BLaER1 treated with 17β-estradiol and CSF1 and Interleukin-3, amounts not matched to agents 10 nM and 100 nM (cell line): Measurements from ENCODE around the gene MADD.

ENCODE experiments used
- H3K27ac ChIP-seq, 11 experiments: shearing (Covaris generic); formaldehyde crosslinking; 2 replicates each; pipeline ENCODE4 v1.8.1; 2022
- H3K27me3 ChIP-seq, 11 experiments: shearing (Covaris generic); formaldehyde crosslinking; 2 replicates each; pipeline ENCODE4 v1.8.1; 2022
- H3K36me3 ChIP-seq, 11 experiments: shearing (Covaris generic); formaldehyde crosslinking; 2 replicates each; pipeline ENCODE4 v1.8.1; 2022
- H3K4me1 ChIP-seq, 10 experiments: shearing (Covaris generic); formaldehyde crosslinking; 2 replicates each; pipeline ENCODE4 v1.8.1; 2022
- H3K4me2 ChIP-seq, 11 experiments: shearing (Covaris generic); formaldehyde crosslinking; 2 replicates each; pipeline ENCODE4 v1.8.1; 2022
- H3K4me3 ChIP-seq, 10 experiments: shearing (Covaris generic); formaldehyde crosslinking; 2 replicates each; pipeline ENCODE4 v1.8.1; 2022
- H3K9ac ChIP-seq, 11 experiments: shearing (Covaris generic); formaldehyde crosslinking; 2 replicates each; pipeline ENCODE4 v1.8.1; 2022
- H3K9me3 ChIP-seq, 11 experiments: shearing (Covaris generic); formaldehyde crosslinking; replicated peaks in 1 of 11; 2 replicates each; pipeline ENCODE4 v1.8.1; 2022
- H4K20me1 ChIP-seq, 11 experiments: shearing (Covaris generic); formaldehyde crosslinking; 2 replicates each; pipeline ENCODE4 v1.8.1; 2022
- Cebpa-rat ChIP-seq, 11 experiments: shearing (Covaris generic); IDR thresholded peaks; 2 replicates each; pipeline ENCODE4 v1.8.1; 2022

MADD gene

GRCh38 chr11:47325271-47326041, 55.5 kb downstream of the MADD start:
- TF ChIP-seq Cebpa-rat (IDR thresholded peaks at IDR 0.05) = no peak
- Histone ChIP-seq H4K20me1 (peaks cover 0 to 52% (median 17%) of the 10 kb centered on the region in 11 experiments; a peak in 8 of 22 replicates), H3K9ac (peak overlapping the region in 8 of 11 experiments; percentile 10 to 59 (median 36); a peak in 6 of 22 replicates), H3K4me1 (peaks cover 42 to 61% (median 45%) of the 10 kb centered on the region in 10 experiments), H3K4me3 (no peak overlapping the region), H3K9me3 (no peaks in the 10 kb centered on the region), H3K36me3 (peaks cover 17 to 38% (median 18%) of the 10 kb centered on the region in 11 experiments), H3K27me3 (no peaks in the 10 kb centered on the region), H3K4me2 (peak overlapping the region in 5 of 11 experiments; percentile 2 to 28 (median 8); a peak in 2 of 22 replicates), H3K27ac (peak overlapping the region in 3 of 11 experiments; percentile 24 to 52 (median 28); a peak in 7 of 22 replicates)

DNA sequence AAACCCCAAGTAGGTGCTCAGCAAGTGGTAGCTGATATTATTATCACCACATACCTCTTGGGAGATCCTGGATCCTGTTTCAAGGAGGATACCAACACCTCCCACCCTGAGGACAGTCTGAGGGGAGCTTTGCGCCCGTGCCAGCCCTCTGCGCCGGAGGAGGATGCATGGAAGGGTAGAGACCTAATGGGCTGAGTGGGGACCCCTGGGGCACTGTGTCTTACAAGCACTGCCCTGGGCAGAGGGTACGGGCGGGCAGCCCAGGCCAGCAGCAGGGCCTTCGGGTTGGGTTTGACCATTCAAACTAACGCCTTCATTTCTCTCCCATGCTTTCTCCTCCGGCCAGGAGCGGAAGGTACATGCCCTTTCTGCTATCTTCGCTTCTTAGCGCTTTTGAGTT, 56.3 kb downstream of the MADD start:
- Histone ChIP-seq H3K27ac (0 out of 22 replicates have a peak overlapping the region, but pooled peaks of 1 of the 11 experiments have one; percentile 57), H3K4me3 (no peak overlapping the region), H3K4me2 (peak overlapping the region in 1 of 11 experiments; percentile 31; a peak in 1 of 22 replicates), H3K9ac (peak overlapping the region in 4 of 11 experiments; percentile 17 to 72 (median 52); a peak in 4 of 22 replicates), H4K20me1 (peaks cover 0 to 54% (median 17%) of the 10 kb centered on the region in 11 experiments; a peak in 8 of 22 replicates), H3K9me3 (no peaks in the 10 kb centered on the region), H3K27me3 (no peaks in the 10 kb centered on the region), H3K4me1 (peaks cover 43 to 63% (median 48%) of the 10 kb centered on the region in 10 experiments), H3K36me3 (peaks cover 22 to 38% (median 26%) of the 10 kb centered on the region in 11 experiments)
- no peak for TF ChIP-seq Cebpa-rat (IDR thresholded peaks at IDR 0.05)

- peak overlapping the region in 10 of 11 experiments; percentile 44 to 86 (median 80); a peak in 17 of 22 replicates for H3K4me2 ChIP-seq
- TF ChIP-seq Cebpa-rat (IDR thresholded peaks at IDR 0.05) = no peak
- peaks cover 43 to 63% (median 48%) of the 10 kb centered on the region in 10 experiments for H3K4me1 ChIP-seq
- peak overlapping the region in 9 of 11 experiments; percentile 33 to 74 (median 58); a peak in 13 of 22 replicates for H3K9ac ChIP-seq
- H3K4me3 ChIP-seq = no peak overlapping the region; a peak in 1 of 20 replicates
- H3K9me3 ChIP-seq = no peaks in the 10 kb centered on the region
- no peaks in the 10 kb centered on the region for H3K27me3 ChIP-seq
- H3K36me3 ChIP-seq = peaks cover 27 to 37% (median 34%) of the 10 kb centered on the region in 11 experiments
- peak overlapping the region in 4 of 11 experiments; percentile 57 to 77 (median 66); a peak in 3 of 22 replicates for H3K27ac ChIP-seq
- H4K20me1 ChIP-seq = peaks cover 0 to 58% (median 17%) of the 10 kb centered on the region in 11 experiments; a peak in 8 of 22 replicates
Measured at GRCh38 chr11:47327025-47327424, 57.1 kb downstream of the MADD start.

- Histone ChIP-seq H3K4me1 (peaks cover 44 to 63% (median 50%) of the 10 kb centered on the region in 10 experiments), H3K9ac (peak overlapping the region; percentile 33 to 74 (median 58); a peak in 19 of 22 replicates), H4K20me1 (peaks cover 0 to 62% (median 17%) of the 10 kb centered on the region in 11 experiments; a peak in 8 of 22 replicates), H3K9me3 (no peaks in the 10 kb centered on the region), H3K36me3 (peaks cover 27 to 39% (median 35%) of the 10 kb centered on the region in 11 experiments), H3K4me3 (no peak overlapping the region), H3K4me2 (peak overlapping the region; percentile 44 to 86 (median 81)), H3K27ac (peak overlapping the region; percentile 38 to 77 (median 58); a peak in 21 of 22 replicates), H3K27me3 (no peaks in the 10 kb centered on the region)
- TF ChIP-seq Cebpa-rat (IDR thresholded peaks at IDR 0.05) = no peak
Measured at GRCh38 chr11:47327949-47328348, 58.0 kb downstream of the MADD start.

GRCh38 chr11:47328449-47329390, 58.8 kb downstream of the MADD start:
- H3K27me3 ChIP-seq = no peaks in the 10 kb centered on the region
- peaks cover 0 to 62% (median 17%) of the 10 kb centered on the region in 11 experiments; a peak in 8 of 22 replicates for H4K20me1 ChIP-seq
- TF ChIP-seq Cebpa-rat (IDR thresholded peaks at IDR 0.05) = no peak
- peaks cover 44 to 63% (median 50%) of the 10 kb centered on the region in 10 experiments for H3K4me1 ChIP-seq
- peaks cover 27 to 39% (median 35%) of the 10 kb centered on the region in 11 experiments for H3K36me3 ChIP-seq
- H3K9me3 ChIP-seq = no peaks in the 10 kb centered on the region
- H3K9ac ChIP-seq = peak overlapping the region; percentile 33 to 74 (median 58); a peak in 19 of 22 replicates
- H3K4me2 ChIP-seq = peak overlapping the region; percentile 44 to 86 (median 81)
- H3K4me3 ChIP-seq = 0 out of 20 replicates have a peak overlapping the region, but pooled peaks of 1 of the 10 experiments have one; percentile 19
- peak overlapping the region; percentile 38 to 77 (median 58); a peak in 21 of 22 replicates for H3K27ac ChIP-seq

GRCh38 chr11:47329431-47329986, 59.6 kb downstream of the MADD start:
- H3K4me1 ChIP-seq = peaks cover 44 to 61% (median 50%) of the 10 kb centered on the region in 10 experiments
- peaks cover 0 to 62% (median 17%) of the 10 kb centered on the region in 11 experiments; a peak in 8 of 22 replicates for H4K20me1 ChIP-seq
- H3K9ac ChIP-seq = peak overlapping the region in 6 of 11 experiments; percentile 4 to 74 (median 50); a peak in 8 of 22 replicates
- H3K4me3 ChIP-seq = no peak overlapping the region
- H3K36me3 ChIP-seq = peaks cover 27 to 39% (median 35%) of the 10 kb centered on the region in 11 experiments
- peak overlapping the region; percentile 15 to 86 (median 81); a peak in 15 of 22 replicates for H3K4me2 ChIP-seq
- no peaks in the 10 kb centered on the region for H3K27me3 ChIP-seq
- TF ChIP-seq Cebpa-rat (IDR thresholded peaks at IDR 0.05) = no peak
- H3K27ac ChIP-seq = peak overlapping the region in 4 of 11 experiments; percentile 54 to 77 (median 66); a peak in 6 of 22 replicates
- H3K9me3 ChIP-seq = no peaks in the 10 kb centered on the region

DNA sequence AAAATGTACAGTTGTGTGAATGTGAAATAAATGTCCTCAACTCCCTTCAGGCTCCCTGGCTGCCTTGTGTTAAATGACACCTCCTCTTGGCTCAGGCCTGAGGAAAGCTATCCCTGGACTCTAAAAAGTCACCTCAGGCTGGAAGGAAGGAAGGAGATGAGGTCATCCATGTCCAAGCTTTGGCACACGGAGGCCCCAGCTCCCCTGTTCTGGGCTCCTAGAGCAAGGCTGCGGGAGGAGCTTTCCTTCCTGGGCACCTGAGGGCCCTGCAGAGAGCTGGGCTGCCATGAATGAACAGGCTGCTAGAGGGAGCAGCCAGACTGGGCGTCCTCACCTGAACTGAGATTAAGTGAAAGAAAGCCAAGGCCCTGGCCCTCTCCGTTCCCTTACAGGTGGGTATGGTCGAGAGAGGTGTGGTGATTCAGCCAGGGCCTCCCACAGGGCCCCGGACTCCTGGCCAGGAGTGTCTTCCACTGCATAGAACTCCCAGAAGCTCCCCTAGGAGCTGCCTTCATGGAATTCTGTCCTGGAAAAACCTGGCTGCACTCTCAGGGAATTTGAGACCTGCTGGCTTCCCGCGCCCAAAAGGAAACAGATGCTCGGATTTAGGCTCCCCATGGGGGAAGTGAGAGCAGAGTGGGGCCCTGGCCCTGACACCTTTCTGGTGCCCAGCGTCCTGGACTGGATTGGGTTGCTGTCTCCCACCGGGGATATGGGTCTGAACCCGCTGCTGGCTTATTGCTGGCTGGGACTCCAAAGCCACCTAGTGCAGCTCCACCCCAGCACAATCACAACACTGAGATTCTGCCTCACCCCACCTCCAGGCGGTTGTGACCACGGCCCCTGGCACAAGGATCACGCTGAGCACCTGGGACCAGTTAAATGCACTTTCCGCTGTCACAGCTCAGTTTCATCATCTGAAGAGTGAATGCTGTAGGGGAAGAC, 60.3 kb downstream of the MADD start:
- peaks cover 0 to 62% (median 17%) of the 10 kb centered on the region in 11 experiments; a peak in 8 of 22 replicates for H4K20me1 ChIP-seq
- H3K9ac ChIP-seq = peak overlapping the region in 6 of 11 experiments; percentile 13 to 58 (median 40); a peak in 7 of 22 replicates
- TF ChIP-seq Cebpa-rat (IDR thresholded peaks at IDR 0.05) = no peak
- peak overlapping the region in 3 of 11 experiments; percentile 19 to 73 (median 58); a peak in 1 of 22 replicates for H3K27ac ChIP-seq
- H3K27me3 ChIP-seq = no peaks in the 10 kb centered on the region
- peak overlapping the region in 8 of 11 experiments; percentile 10 to 86 (median 80); a peak in 10 of 22 replicates for H3K4me2 ChIP-seq
- no peaks in the 10 kb centered on the region for H3K9me3 ChIP-seq
- peaks cover 41 to 54% (median 48%) of the 10 kb centered on the region in 10 experiments for H3K4me1 ChIP-seq
- no peak overlapping the region for H3K4me3 ChIP-seq
- H3K36me3 ChIP-seq = peaks cover 27 to 39% (median 35%) of the 10 kb centered on the region in 11 experiments
